SK-N-SH treated with all-trans-retinoic acid at 6 μM for 48 hours (cell line): ENCODE results near the gene TNS1.

Experiments
- ATAC-seq: fragments of 200-7000 bp; cut with Tn5 transposase; 3 replicates; pipeline ENCODE4 v1.9.1; 2020; ENCODE audit warnings: mild to moderate bottlenecking, moderate library complexity
- ARNTL ChIP-seq: fragments of 450-650 bp; formaldehyde crosslinking; IDR thresholded peaks from 2 replicates; pipeline ENCODE4 v1.5.0; 2020; ENCODE audit warnings: low read depth, mild to moderate bottlenecking, moderate library complexity, borderline replicate concordance
- BACH2 ChIP-seq: fragments of 250-450 bp; sonication (Bioruptor Pico); IDR thresholded peaks from 2 replicates; pipeline ENCODE4 v1.9.0; 2021; ENCODE audit warnings: mild to moderate bottlenecking, borderline replicate concordance
- CREB5 ChIP-seq: fragments of 250-450 bp; sonication (Bioruptor Pico); IDR thresholded peaks from 2 replicates; pipeline ENCODE4 v1.5.1; 2020; ENCODE audit warnings: low read depth, mild to moderate bottlenecking, moderate library complexity
- CSDC2 ChIP-seq: fragments of 250-450 bp; sonication (Bioruptor Pico); IDR thresholded peaks from 2 replicates; pipeline ENCODE4 v1.5.0; 2020; ENCODE audit warnings: mild to moderate bottlenecking, moderate library complexity
- CSRNP3 ChIP-seq: fragments of 250-450 bp; sonication (Bioruptor Pico); IDR thresholded peaks from 2 replicates; pipeline ENCODE4 v1.5.1; 2021; ENCODE audit warnings: mild to moderate bottlenecking, moderate library complexity
- ESRRG ChIP-seq: fragments of 250-450 bp; sonication (Bioruptor Pico); IDR thresholded peaks from 2 replicates; pipeline ENCODE4 v1.6.1; 2021; ENCODE audit warnings: mild to moderate bottlenecking
- GLIS3 ChIP-seq: fragments of 250-450 bp; sonication (Bioruptor Pico); IDR thresholded peaks from 2 replicates; pipeline ENCODE4 v1.5.0; 2020; ENCODE audit warnings: mild to moderate bottlenecking, moderate library complexity
- ISL1 ChIP-seq: fragments of 250-450 bp; sonication (Bioruptor Pico); IDR thresholded peaks from 2 replicates; pipeline ENCODE4 v2.1.2; 2022; ENCODE audit warnings: mild to moderate bottlenecking, moderate library complexity
- OSR1 ChIP-seq: fragments of 250-450 bp; sonication (Bioruptor Pico); IDR thresholded peaks from 2 replicates; pipeline ENCODE4 v1.8.0; 2022; ENCODE audit warnings: moderate library complexity, mild to moderate bottlenecking, inconsistent platforms
- PATZ1 ChIP-seq: fragments of 250-450 bp; sonication (Bioruptor Pico); IDR thresholded peaks from 2 replicates; pipeline ENCODE4 v1.8.0; 2020; ENCODE audit warnings: mild to moderate bottlenecking, moderate library complexity, borderline replicate concordance
- POU6F1 ChIP-seq: fragments of 250-450 bp; sonication (Bioruptor Pico); IDR thresholded peaks from 2 replicates; pipeline ENCODE4 v1.8.0; 2021; ENCODE audit warnings: low read depth, mild to moderate bottlenecking, moderate library complexity, borderline replicate concordance
- PPARA ChIP-seq: fragments of 250-450 bp; sonication (Bioruptor Pico); IDR thresholded peaks from 2 replicates; pipeline ENCODE4 v1.5.0; 2020; ENCODE audit warnings: mild to moderate bottlenecking, borderline replicate concordance
- RARB ChIP-seq: fragments of 250-450 bp; sonication (Bioruptor Pico); IDR thresholded peaks from 2 replicates; pipeline ENCODE4 v1.8.0; 2021; ENCODE audit warnings: mild to moderate bottlenecking, moderate library complexity
- SNAI2 ChIP-seq: fragments of 250-450 bp; sonication (Bioruptor Pico); IDR thresholded peaks from 2 replicates; pipeline ENCODE4 v1.5.0; 2020; ENCODE audit warnings: mild to moderate bottlenecking, moderate library complexity
- TCF4 ChIP-seq: fragments of 250-450 bp; sonication (Bioruptor Pico); IDR thresholded peaks from 2 replicates; pipeline ENCODE4 v1.8.0; 2021; ENCODE audit warnings: mild to moderate bottlenecking, moderate library complexity, borderline replicate concordance
- TSHZ2 ChIP-seq: fragments of 250-450 bp; sonication (Bioruptor Pico); IDR thresholded peaks from 2 replicates; pipeline ENCODE4 v1.5.0; 2020; ENCODE audit warnings: mild to moderate bottlenecking, moderate library complexity
- ZC3H10 ChIP-seq: fragments of 250-450 bp; sonication (Bioruptor Pico); IDR thresholded peaks from 2 replicates; pipeline ENCODE4 v1.5.1; 2021; ENCODE audit warnings: mild to moderate bottlenecking, moderate library complexity
- ZFP30 ChIP-seq: fragments of 450-650 bp; formaldehyde crosslinking; IDR thresholded peaks from 2 replicates; pipeline ENCODE4 v1.5.0; 2022; ENCODE audit warnings: mild to moderate bottlenecking, moderate library complexity
- ZNF565 ChIP-seq: fragments of 450-650 bp; formaldehyde crosslinking; conservative IDR thresholded peaks from 2 replicates; pipeline ENCODE4 v1.5.0; 2020; ENCODE audit warnings: low read depth, mild to moderate bottlenecking, moderate library complexity
- ZNF70 ChIP-seq: fragments of 450-650 bp; formaldehyde crosslinking; IDR thresholded peaks from 2 replicates; pipeline ENCODE4 v1.5.0; 2020; ENCODE audit warnings: mild to moderate bottlenecking, moderate library complexity
- ZNF8 ChIP-seq: fragments of 450-650 bp; formaldehyde crosslinking; IDR thresholded peaks from 2 replicates; pipeline ENCODE4 v1.5.0; 2020; ENCODE audit warnings: mild to moderate bottlenecking, moderate library complexity

The TNS1 gene

GRCh38 chr2:217884985-217885384 is 117.8 kb downstream of the TNS1 start:
- no peak for TF ChIP-seq ZC3H10 (CRISPR knock-in tag)
- no peak for TF ChIP-seq ZNF8 (CRISPR knock-in tag)
- TF ChIP-seq CSRNP3 (CRISPR knock-in tag), result no peak
- no peak for TF ChIP-seq ARNTL (CRISPR knock-in tag)
- no peak for TF ChIP-seq TSHZ2 (CRISPR knock-in tag)
- no peak for TF ChIP-seq ZFP30 (CRISPR knock-in tag)
- TF ChIP-seq TCF4 (CRISPR knock-in tag), result no peak
- no peak for TF ChIP-seq SNAI2
- no peak for ATAC-seq

- TF ChIP-seq ZFP30 (CRISPR knock-in tag), result no peak
- no peak for TF ChIP-seq CREB5 (CRISPR knock-in tag)
- TF ChIP-seq BACH2 (CRISPR knock-in tag), result no peak
- ATAC-seq, result no peak
Observed at GRCh38 chr2:217880891-217881290, 121.9 kb downstream of the TNS1 start.

GRCh38 chr2:217880287-217880889 is 122.4 kb downstream of the TNS1 start:
- TF ChIP-seq CREB5 (CRISPR knock-in tag) (no peak), BACH2 (CRISPR knock-in tag) (no peak), CSDC2 (CRISPR knock-in tag) (no peak), GLIS3 (CRISPR knock-in tag) (no peak), ZNF8 (CRISPR knock-in tag) (no peak), CSRNP3 (CRISPR knock-in tag) (no peak), PATZ1 (CRISPR knock-in tag) (no peak), ISL1 (no peak), ZNF70 (CRISPR knock-in tag) (no peak), OSR1 (CRISPR knock-in tag) (no peak), ZC3H10 (CRISPR knock-in tag) (no peak), TSHZ2 (CRISPR knock-in tag) (no peak), ARNTL (CRISPR knock-in tag) (no peak), PPARA (CRISPR knock-in tag) (no peak), ESRRG (CRISPR knock-in tag) (no peak), RARB (no peak), TCF4 (CRISPR knock-in tag) (no peak), POU6F1 (no peak), ZNF565 (CRISPR knock-in tag) (no peak)
- no peak for ATAC-seq
